ENCODE measurements around the gene HS6ST1.
"Not testable (repeated sequence)": the region's sequence is repeated elsewhere in the genome, so short reads cannot be mapped to it uniquely, and the experiment has no call there.

Gene HS6ST1

GRCh38 chr2:128280901-128281321 lies 37.8 kb downstream of the HS6ST1 start:
- no peak for DNase-seq

GRCh38 chr2:128280158-128280871 lies 38.4 kb downstream of the HS6ST1 start:
- DNase-seq, result no peak

- no peak for DNase-seq
These were observed 38.9 kb downstream of the HS6ST1 start for GRCh38 chr2:128279786-128280157.

- DNase-seq, result no peak
These were observed 39.7 kb downstream of the HS6ST1 start for GRCh38 chr2:128279009-128279408.

- DNase-seq, result no peak
These were observed 40.5 kb downstream of the HS6ST1 start for GRCh38 chr2:128277961-128278681.

GRCh38 chr2:128276878-128277675 lies 41.6 kb downstream of the HS6ST1 start:
- no peak for DNase-seq

GRCh38 chr2:128275498-128276045 lies 43.1 kb downstream of the HS6ST1 start:
- no peak for DNase-seq

GRCh38 chr2:128274218-128274617 lies 44.5 kb downstream of the HS6ST1 start:
- DNase-seq, result no peak

- DNase-seq, result no peak
These were observed 45.1 kb downstream of the HS6ST1 start for GRCh38 chr2:128273469-128274081.

- no peak for DNase-seq
These were observed 45.8 kb downstream of the HS6ST1 start for GRCh38 chr2:128272601-128273468.

GRCh38 chr2:128271911-128272600 lies 46.6 kb downstream of the HS6ST1 start:
- DNase-seq, result no peak

- no peak for DNase-seq
These were observed 47.1 kb downstream of the HS6ST1 start for GRCh38 chr2:128271597-128271910.

GRCh38 chr2:128270672-128271596 lies 47.7 kb downstream of the HS6ST1 start:
- no peak for DNase-seq

- DNase-seq, result no peak
These were observed 48.5 kb downstream of the HS6ST1 start for GRCh38 chr2:128269990-128270671.

GRCh38 chr2:128269063-128269989 lies 49.3 kb downstream of the HS6ST1 start:
- DNase-seq, result no peak

GRCh38 chr2:128268611-128269010 lies 50.1 kb downstream of the HS6ST1 start:
- DNase-seq, result not testable (repeated sequence)

GRCh38 chr2:128268145-128268544 lies 50.5 kb downstream of the HS6ST1 start:
- DNase-seq, result not testable (repeated sequence)

GRCh38 chr2:128267649-128268048 lies 51.0 kb downstream of the HS6ST1 start:
- DNase-seq, result not testable (repeated sequence)
